Measurements from ENCODE around the gene PGR.

GRCh38 chr11:101127699-101128570 is 1.7 kb downstream of the PGR start:
- TF ChIP-seq CTCF (IDR thresholded peaks at IDR 0.05): peak in 3 of 12 donors; percentile 7 to 24 (median 20)
- no peak for TF ChIP-seq POLR2A (IDR thresholded peaks at IDR 0.05)
